A549 (cell line): ENCODE measurements around the gene HNF4A. TPM values are rescaled to one million over a fixed set of nuclear protein-coding genes. Genes with fewer than 3 reads are reported as not detected.

Source experiments
- ATAC-seq, 2 experiments: fragments of 200-7000 bp in 1 of 2; fragments of >200 bp in 1 of 2; cut with Nextera tagmentation in 1 of 2; cut with Tn5 transposase in 1 of 2; 3 replicates each; pipeline versions ENCODE4 v1.8.0 to v1.9.1; 2018 to 2020; ENCODE audit warnings: mild to moderate bottlenecking in 1 of 2, moderate library complexity in 1 of 2
- CTCF ChIA-PET: fragments of 300-600 bp; sonication (Branson Sonifier 250); formaldehyde crosslinking; extraction: SDS; loops from one replicate; lab custom pipeline; 2021; ENCODE audit warnings: antibody characterized with exemption, inconsistent platforms; lab: Yijun Ruan, JAX
- POLR2A ChIA-PET: fragments of 350-600 bp; formaldehyde crosslinking; extraction: SDS; loops from one replicate; lab custom pipeline; 2021; ENCODE audit warnings: antibody characterized with exemption, inconsistent platforms; lab: Yijun Ruan, JAX
- DNase-seq, 2 experiments: peaks; one replicate each; pipeline versions ENCODE4 v3.0.0 to v3.0.0-alpha.2; 2011 to 2016; ENCODE audit warnings: low read depth in 1 of 2, low spot score in 1 of 2
- FAIRE-seq: peaks from 2 replicates; lab custom pipeline; 2011; peaks lifted over from hg19 to GRCh38; lab: Jason Lieb, UNC
- H3K27ac ChIP-seq, 2 experiments: fragments of >200 bp; sonication (Bioruptor Twin); formaldehyde crosslinking; 3 replicates each; pipeline ENCODE4 v1.5.1; 2016 to 2017
- H3K4me1 ChIP-seq: fragments of >200 bp; sonication (Bioruptor Twin); formaldehyde crosslinking; 3 replicates; pipeline ENCODE4 v1.6.1; 2016
- H3K4me2 ChIP-seq: fragments of >200 bp; sonication (Bioruptor Twin); formaldehyde crosslinking; 3 replicates; pipeline ENCODE4 v1.6.1; 2016
- H3K4me3 ChIP-seq: fragments of >200 bp; sonication (Bioruptor Twin); formaldehyde crosslinking; 3 replicates; pipeline ENCODE4 v1.5.1; 2016
- H3K9me3 ChIP-seq: fragments of >200 bp; sonication (Bioruptor Twin); formaldehyde crosslinking; 3 replicates; pipeline ENCODE4 v1.6.1; 2016
- CBX2 ChIP-seq: fragments of 200-600 bp; sonication (generic); IDR thresholded peaks from 2 replicates; pipeline ENCODE4 v1.6.1; 2016; ENCODE audit warnings: low read depth, mild to moderate bottlenecking, borderline replicate concordance
- CEBPB ChIP-seq, 2 experiments: fragments of >200 bp in 1 of 2; sonication (Bioruptor Twin) in 1 of 2; formaldehyde crosslinking in 1 of 2; IDR thresholded peaks; 2 replicates each; pipeline ENCODE4 v1.6.1; 2012 to 2016
- CHD2 ChIP-seq: fragments of 150-350 bp; IDR thresholded peaks from 2 replicates; pipeline ENCODE4 v1.6.1; 2014; ENCODE audit warnings: low read length; ENCODE audit not compliant: partially characterized antibody
- CHD4 ChIP-seq: fragments of 200-600 bp; sonication (generic); IDR thresholded peaks from 2 replicates; pipeline ENCODE4 v1.6.1; 2016; ENCODE audit warnings: antibody characterized with exemption, mild to moderate bottlenecking, borderline replicate concordance
- EHF ChIP-seq: fragments of 250-450 bp; sonication (Bioruptor Pico); IDR thresholded peaks from 2 replicates; pipeline ENCODE4 v1.5.0; 2020; ENCODE audit warnings: mild to moderate bottlenecking
- EHMT2 ChIP-seq: fragments of 200-600 bp; sonication (generic); IDR thresholded peaks from 2 replicates; pipeline ENCODE4 v1.6.1; 2016; ENCODE audit warnings: antibody characterized with exemption, low read depth, mild to moderate bottlenecking, moderate library complexity
- ESRRA ChIP-seq: fragments of 150-350 bp; IDR thresholded peaks from 2 replicates; pipeline ENCODE4 v1.6.1; 2014; ENCODE audit warnings: mild to moderate bottlenecking, low read length, borderline replicate concordance
- FOXS1 ChIP-seq: fragments of 250-450 bp; sonication (Bioruptor Pico); IDR thresholded peaks from 2 replicates; pipeline ENCODE4 v1.5.0; 2020; ENCODE audit warnings: mild to moderate bottlenecking, moderate library complexity
- GATA3 ChIP-seq: IDR thresholded peaks from 2 replicates; pipeline ENCODE4 v1.6.1; 2012; ENCODE audit warnings: borderline replicate concordance
- HDAC2 ChIP-seq: fragments of 200-600 bp; sonication (generic); IDR thresholded peaks from 2 replicates; pipeline ENCODE4 v1.6.1; 2016
- HEYL ChIP-seq: fragments of 250-450 bp; sonication (Bioruptor Pico); IDR thresholded peaks from 2 replicates; pipeline ENCODE4 v1.8.0; 2021; ENCODE audit warnings: mild to moderate bottlenecking, moderate library complexity
- HOXB13 ChIP-seq: fragments of 250-450 bp; sonication (Bioruptor Pico); IDR thresholded peaks from 2 replicates; pipeline ENCODE4 v1.5.0; 2020; ENCODE audit warnings: low read depth, mild to moderate bottlenecking, moderate library complexity
- KDM1A ChIP-seq: fragments of 200-600 bp; sonication (generic); IDR thresholded peaks from 2 replicates; pipeline ENCODE4 v1.6.1; 2016; ENCODE audit warnings: low read depth, mild to moderate bottlenecking
- KDM5A ChIP-seq: fragments of 200-600 bp; sonication (generic); IDR thresholded peaks from 2 replicates; pipeline ENCODE4 v1.6.1; 2016; ENCODE audit warnings: antibody characterized with exemption, mild to moderate bottlenecking
- MAFK ChIP-seq: fragments of 450-650 bp; IDR thresholded peaks from 2 replicates; pipeline ENCODE4 v1.6.1; 2014; ENCODE audit not compliant: partially characterized antibody
- MAZ ChIP-seq: fragments of 150-350 bp; IDR thresholded peaks from 2 replicates; pipeline ENCODE4 v1.6.1; 2014; ENCODE audit warnings: antibody characterized with exemption, low read depth, low read length, borderline replicate concordance
- NFE2L2 ChIP-seq: fragments of 150-350 bp; conservative IDR thresholded peaks from 2 replicates; pipeline ENCODE4 v1.6.1; 2014; ENCODE audit warnings: low read length
- NR3C1 ChIP-seq: fragments of >200 bp; sonication (Bioruptor Twin); formaldehyde crosslinking; IDR thresholded peaks from 3 replicates; pipeline ENCODE4 v1.6.1; 2017
- POLR2A ChIP-seq: IDR thresholded peaks from 2 replicates; pipeline ENCODE4 v1.6.1; 2012; ENCODE audit warnings: mild to moderate bottlenecking, low read length
- POLR2AphosphoS2 ChIP-seq: conservative IDR thresholded peaks from 2 replicates; pipeline ENCODE4 v1.6.1; 2012; ENCODE audit warnings: low read length, improper control_type of control experiment, inconsistent platforms
- RARB ChIP-seq: fragments of 250-450 bp; sonication (Bioruptor Pico); IDR thresholded peaks from 2 replicates; pipeline ENCODE4 v1.8.0; 2021; ENCODE audit warnings: mild to moderate bottlenecking, moderate library complexity
- RCOR1 ChIP-seq: fragments of 150-350 bp; IDR thresholded peaks from 2 replicates; pipeline ENCODE4 v1.6.1; 2014; ENCODE audit warnings: antibody characterized with exemption, low read length, low read depth
- RNF2 ChIP-seq: fragments of 200-600 bp; sonication (generic); IDR thresholded peaks from 2 replicates; pipeline ENCODE4 v1.6.1; 2016; ENCODE audit warnings: low read depth, mild to moderate bottlenecking, antibody characterized with exemption, moderate library complexity, borderline replicate concordance
- TFCP2L1 ChIP-seq: fragments of 250-450 bp; sonication (Bioruptor Pico); IDR thresholded peaks from 2 replicates; pipeline ENCODE4 v1.5.0; 2021; ENCODE audit warnings: mild to moderate bottlenecking
- TP53 ChIP-seq: fragments of 250-450 bp; sonication (Bioruptor Pico); IDR thresholded peaks from 2 replicates; pipeline ENCODE4 v1.5.0; 2021; ENCODE audit warnings: mild to moderate bottlenecking, moderate library complexity
- ZC3H11A ChIP-seq: fragments of 450-650 bp; IDR thresholded peaks from 2 replicates; pipeline ENCODE4 v1.6.1; 2014; ENCODE audit warnings: antibody characterized with exemption, mild to moderate bottlenecking
- ZSCAN20 ChIP-seq: fragments of 250-450 bp; sonication (Bioruptor Pico); IDR thresholded peaks from 2 replicates; pipeline ENCODE4 v1.8.0; 2022; ENCODE audit warnings: mild to moderate bottlenecking, moderate library complexity
- WGBS: methylation state at CpG from one replicate; pipeline ENCODE4 v1.1.6; 2017; ENCODE audit errors: missing lambda C conversion rate; 5-methylcytosine and 5-hydroxymethylcytosine counted together
- polyA plus RNA-seq, 4 experiments: library from polyadenylated mRNA; depleted of rRNA in 3 of 4; stranded (reverse); fragments of >200 nt; fragmentation: RNase III in 1 of 4; extraction: RNeasy Plus Mini Kit Qiagen cat#74134 plus additional on column Dnase treatment in 1 of 4; gene quantifications; 2 replicates in 3 of 4; 3 replicates in 1 of 4; pipeline ENCODE4 v1.2.3, GENCODE V29; 2011 to 2017
- TF ChIP-seq, protein P1 (sequence below): fragments of >200 bp; sonication (Bioruptor Twin); formaldehyde crosslinking; IDR thresholded peaks from 2 replicates; pipeline ENCODE4 v1.6.1; 2016
- TF ChIP-seq, protein P2 (sequence below): fragments of >200 bp; sonication (Bioruptor Twin); formaldehyde crosslinking; IDR thresholded peaks from 3 replicates; pipeline ENCODE4 v1.6.1; 2016

HNF4A gene
- polyA plus RNA-seq, 2 of the 4 experiments (the other 2 are of a cell fraction): 20.0 to 26.2 TPM

DNA sequence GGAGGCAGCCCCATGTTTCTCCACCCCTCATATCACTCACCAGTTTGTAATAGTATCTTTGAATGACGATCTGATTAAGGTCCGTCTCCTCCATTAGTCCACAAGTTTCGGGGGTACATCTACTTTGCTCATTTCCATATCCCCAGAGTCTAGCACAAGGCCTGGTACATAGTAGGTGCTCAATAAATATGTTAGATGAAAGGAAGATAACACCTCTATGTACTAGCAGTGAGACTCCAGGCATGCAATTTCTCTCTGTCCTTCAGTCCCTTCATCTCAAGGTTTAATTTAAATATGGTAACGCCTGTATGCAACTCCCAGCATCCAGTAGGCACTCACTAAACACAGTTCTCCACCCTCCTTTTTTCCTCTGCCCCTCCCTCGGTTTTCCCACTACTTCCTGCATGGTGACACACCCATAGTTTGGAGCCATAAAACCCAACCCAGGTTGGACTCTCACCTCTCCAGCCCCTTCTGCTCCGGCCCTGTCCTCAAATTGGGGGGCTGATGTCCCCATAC, 461 bp upstream of the HNF4A start:
- Histone ChIP-seq H3K27ac (peak overlapping the region; percentile 83 to 89), H3K4me1 (peaks cover 22% of the 10 kb centered on the region), H3K4me3 (peak overlapping the region; percentile 65), H3K4me2 (peak overlapping the region; percentile 92), H3K9me3 (no peaks in the 10 kb centered on the region)
- peak; percentile 65 to 68 for DNase-seq
- POLR2A ChIA-PET: no interaction called here
- TF ChIP-seq GATA3: no peak
- no peak for TF ChIP-seq RNF2
- no peak for TF ChIP-seq ZC3H11A
- TF ChIP-seq RCOR1: no peak
- TF ChIP-seq POLR2A: no peak
- TF ChIP-seq MAFK: no peak
- no peak for TF ChIP-seq CHD2
- no peak for TF ChIP-seq NR3C1
- TF ChIP-seq KDM5A: no peak
- no peak for TF ChIP-seq EHMT2
- TF ChIP-seq ESRRA: no peak
- TF ChIP-seq KDM1A: no peak
- TF ChIP-seq NFE2L2: no peak
- no peak for FAIRE-seq
- peak; percentile 71 to 89 for ATAC-seq
- CTCF ChIA-PET: interaction anchor here (0.6 to 1.5 kb wide), 9 partner anchors 13 to 330 kb away, joined by 3 to 6 read pairs (median 3); partner anchors contain the start of gene FITM2
- WGBS: 43% methylated on average over 6 of the region's 6 CpGs

DNA sequence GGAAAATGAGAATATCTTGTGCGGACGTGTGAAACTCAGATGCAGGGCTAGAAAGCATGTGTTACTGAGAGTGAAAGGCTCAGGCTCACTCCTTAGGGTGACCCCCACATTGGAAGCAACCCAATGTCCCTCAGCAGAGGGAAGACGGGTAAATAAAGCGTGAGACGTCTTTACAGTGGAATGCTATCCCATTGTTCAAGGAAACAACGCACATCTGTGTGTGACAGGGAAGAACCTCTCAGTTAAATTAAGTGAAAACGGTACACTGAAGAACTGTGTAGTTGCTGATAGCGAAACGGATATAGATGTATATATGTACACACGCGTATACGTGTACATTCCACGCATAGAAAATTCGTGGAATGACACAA, 839 bp downstream of the HNF4A start:
- Histone ChIP-seq H3K4me2 (peak overlapping the region; percentile 92), H3K9me3 (no peaks in the 10 kb centered on the region), H3K4me3 (peak overlapping the region; percentile 65), H3K4me1 (peaks cover 28% of the 10 kb centered on the region), H3K27ac (peak overlapping the region; percentile 83 to 89)
- no peak for TF ChIP-seq CBX2
- TF ChIP-seq, protein P1, sequence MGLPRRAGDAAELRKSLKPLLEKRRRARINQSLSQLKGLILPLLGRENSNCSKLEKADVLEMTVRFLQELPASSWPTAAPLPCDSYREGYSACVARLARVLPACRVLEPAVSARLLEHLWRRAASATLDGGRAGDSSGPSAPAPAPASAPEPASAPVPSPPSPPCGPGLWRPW: no peak
- no peak for TF ChIP-seq EHF (CRISPR knock-in tag)
- no peak for TF ChIP-seq RCOR1
- TF ChIP-seq HEYL: no peak
- TF ChIP-seq CHD4: no peak
- TF ChIP-seq TP53 (CRISPR knock-in tag): no peak
- TF ChIP-seq HDAC2: no peak
- TF ChIP-seq RARB (CRISPR knock-in tag): no peak
- TF ChIP-seq ZSCAN20 (CRISPR knock-in tag): no peak
- POLR2A ChIA-PET: interaction anchor here (0.9 kb wide), 1 partner anchor 45 kb away, joined by 4 read pairs; the partner anchor contains the start of gene FITM2
- ATAC-seq (no peak), DNase-seq (no peak), FAIRE-seq (no peak)
- 56% methylated on average over 14 of the region's 14 CpGs for WGBS
- CTCF ChIA-PET: interaction anchor here (0.9 to 1.5 kb wide), 6 partner anchors 11 to 139 kb away, joined by 3 to 6 read pairs (median 5); partner anchors contain the start of gene FITM2

DNA sequence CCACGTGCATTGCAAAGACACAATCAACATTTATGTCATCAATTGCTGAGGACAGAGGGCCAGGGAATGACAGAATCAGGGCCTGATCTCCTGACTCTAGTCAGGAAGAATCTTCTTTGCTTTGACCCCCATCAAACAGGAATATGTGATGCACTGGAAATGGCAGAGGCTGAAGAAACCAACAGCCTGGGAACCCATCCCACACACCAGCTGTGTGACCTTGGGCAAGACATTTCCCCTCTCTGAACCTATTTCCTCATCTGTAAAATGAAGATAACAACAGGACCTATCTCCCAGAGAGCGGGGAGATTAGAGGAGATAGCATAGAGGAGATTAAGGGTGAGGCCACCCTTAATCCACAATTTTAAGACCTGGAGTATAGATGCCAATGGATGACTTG, 1.5 kb downstream of the HNF4A start:
- WGBS: 80% methylated on average over 2 of the region's 2 CpGs
- H3K27ac ChIP-seq: peak overlapping the region; percentile 83 to 89
- FAIRE-seq (no peak), ATAC-seq (no peak), DNase-seq (no peak)
- ChIA-PET CTCF (interaction anchor here (1.1 to 1.3 kb wide), 2 partner anchors 29 to 140 kb away, joined by 3 to 4 read pairs; no protein-coding TSS in a partner anchor), POLR2A (no interaction called here)
- H3K4me2 ChIP-seq: peak overlapping the region; percentile 92
- H3K4me1 ChIP-seq: peaks cover 32% of the 10 kb centered on the region
- no peaks in the 10 kb centered on the region for H3K9me3 ChIP-seq
- TF ChIP-seq RNF2: no peak
- TF ChIP-seq TFCP2L1 (CRISPR knock-in tag): no peak
- TF ChIP-seq, protein P2, sequence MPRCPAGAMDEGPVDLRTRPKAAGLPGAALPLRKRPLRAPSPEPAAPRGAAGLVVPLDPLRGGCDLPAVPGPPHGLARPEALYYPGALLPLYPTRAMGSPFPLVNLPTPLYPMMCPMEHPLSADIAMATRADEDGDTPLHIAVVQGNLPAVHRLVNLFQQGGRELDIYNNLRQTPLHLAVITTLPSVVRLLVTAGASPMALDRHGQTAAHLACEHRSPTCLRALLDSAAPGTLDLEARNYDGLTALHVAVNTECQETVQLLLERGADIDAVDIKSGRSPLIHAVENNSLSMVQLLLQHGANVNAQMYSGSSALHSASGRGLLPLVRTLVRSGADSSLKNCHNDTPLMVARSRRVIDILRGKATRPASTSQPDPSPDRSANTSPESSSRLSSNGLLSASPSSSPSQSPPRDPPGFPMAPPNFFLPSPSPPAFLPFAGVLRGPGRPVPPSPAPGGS: no peak
- no peak for TF ChIP-seq NFE2L2
- TF ChIP-seq RARB (CRISPR knock-in tag): no peak
- no peak for TF ChIP-seq MAZ
- TF ChIP-seq MAFK: no peak
- no peak for TF ChIP-seq CEBPB (IDR thresholded peaks at IDR 0.05)
- no peak for TF ChIP-seq EHF (CRISPR knock-in tag)
- TF ChIP-seq HOXB13 (CRISPR knock-in tag): no peak
- TF ChIP-seq FOXS1: no peak
- TF ChIP-seq POLR2AphosphoS2: no peak
- H3K4me3 ChIP-seq: peak overlapping the region; percentile 65
